ENCODE measurements around the gene IRF2. TPM values are rescaled to one million over a fixed set of nuclear protein-coding genes. Genes with fewer than 3 reads are reported as not detected.

IRF2 gene
- total RNA-seq, 1 experiment from 2014 or later, result 40.1 TPM

DNA sequence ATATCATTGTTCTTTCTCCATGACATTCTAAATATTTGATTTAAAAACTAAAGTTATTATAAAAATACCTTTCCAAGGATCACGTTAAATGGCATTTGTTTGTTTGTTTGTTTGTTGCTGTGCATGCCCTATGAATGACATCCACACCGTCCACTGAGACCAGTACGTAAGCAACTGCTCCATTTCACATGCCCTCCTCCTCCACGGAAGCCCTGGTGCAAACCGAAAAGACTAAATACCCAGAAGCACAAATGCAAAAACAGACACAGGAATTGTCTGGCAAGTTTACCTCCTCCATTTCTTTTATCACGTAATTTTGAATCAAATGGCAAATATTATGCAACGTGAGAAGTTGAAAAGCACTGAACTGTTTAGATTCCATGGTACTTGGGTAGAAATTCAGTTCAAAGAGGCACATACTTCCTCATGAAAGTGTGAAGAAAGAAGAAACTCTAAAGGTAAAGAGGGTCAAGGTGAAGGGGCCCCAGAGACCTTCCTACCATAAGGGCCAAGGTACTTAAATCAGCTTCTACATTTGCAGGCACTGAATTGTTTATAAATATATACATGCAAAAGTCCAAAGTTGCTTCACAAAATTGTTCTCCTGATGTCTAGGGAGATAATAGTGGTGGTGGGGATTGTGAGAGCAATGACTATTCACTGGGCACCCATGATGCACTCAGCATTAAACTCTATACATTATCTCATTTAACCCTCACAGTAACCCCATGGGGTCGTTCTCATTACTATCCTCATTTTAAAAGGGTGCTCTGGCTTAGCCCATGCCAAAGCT lies 23.4 kb downstream of the IRF2 start:
- no peak for DNase-seq (ENCODE audit: low read depth)

GRCh38 chr4:184450045-184450444 lies 24.3 kb downstream of the IRF2 start:
- DNase-seq (ENCODE audit: low read depth), result peak; percentile 61

DNA sequence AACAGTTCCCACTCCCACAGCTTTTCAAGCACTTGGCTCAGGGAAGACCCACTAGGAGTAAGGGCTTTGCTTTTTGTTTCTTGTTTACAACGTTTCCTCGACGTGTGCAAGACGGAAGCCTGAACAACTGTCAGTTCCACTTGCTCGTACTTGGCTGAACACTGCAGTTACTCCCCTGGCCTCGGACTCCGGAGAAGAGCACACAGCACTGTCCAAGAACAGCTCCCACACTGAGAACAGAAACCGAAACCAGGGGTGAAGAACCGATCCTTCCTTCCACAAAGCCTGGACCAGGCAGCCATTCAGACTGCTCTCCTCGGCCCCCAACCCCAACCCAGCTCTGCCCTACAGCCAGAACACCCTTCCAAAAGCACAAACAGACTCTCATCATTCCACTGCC lies 25.5 kb downstream of the IRF2 start:
- DNase-seq (ENCODE audit: low read depth), result peak; percentile 84

- DNase-seq (ENCODE audit: low read depth), result no peak
Measured at GRCh38 chr4:184448141-184448540, 26.2 kb downstream of the IRF2 start.

- no peak for DNase-seq (ENCODE audit: low read depth)
Measured at GRCh38 chr4:184447664-184448063, 26.7 kb downstream of the IRF2 start.

GRCh38 chr4:184446132-184446658 lies 28.2 kb downstream of the IRF2 start:
- DNase-seq (ENCODE audit: low read depth), result no peak

DNA sequence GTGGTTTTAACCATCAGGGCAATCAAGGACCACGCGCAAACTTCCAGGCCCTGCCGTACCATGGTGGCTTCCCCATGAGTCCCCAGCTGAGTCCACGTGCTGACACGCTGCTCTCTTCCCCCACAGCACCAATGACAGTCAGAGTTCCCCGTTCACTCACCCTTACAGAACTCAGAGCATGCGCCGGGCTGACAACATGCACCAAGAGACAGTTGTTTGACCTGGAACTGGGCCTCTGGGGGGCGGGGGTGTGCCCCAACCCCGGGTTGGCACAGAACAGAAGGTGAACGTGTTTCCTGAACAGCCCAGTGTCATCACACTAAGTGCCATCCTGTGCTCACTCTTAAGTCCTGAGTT lies 29.4 kb downstream of the IRF2 start:
- DNase-seq (ENCODE audit: low read depth), result no peak

GRCh38 chr4:184444215-184444952 lies 30.0 kb downstream of the IRF2 start:
- DNase-seq (ENCODE audit: low read depth), result peak; percentile 58

DNA sequence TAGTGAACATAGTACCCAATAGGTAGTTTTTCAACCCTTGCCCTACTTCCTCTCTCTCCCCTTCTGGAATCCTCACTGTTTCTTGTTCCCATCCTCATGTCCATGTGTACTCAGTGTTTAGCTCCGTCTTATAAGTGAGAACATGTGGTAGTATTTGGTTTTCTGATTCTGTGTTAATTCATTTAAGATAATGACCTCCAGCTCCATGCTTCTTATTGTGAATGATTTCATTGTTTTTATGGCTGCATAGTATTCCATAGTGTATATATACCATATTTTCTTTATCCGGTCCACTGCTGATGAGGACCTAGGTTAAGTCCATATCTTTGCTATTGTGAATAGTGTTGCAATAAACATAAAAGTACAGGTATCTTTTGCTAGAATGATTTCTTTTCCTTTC lies 31.0 kb downstream of the IRF2 start:
- no peak for DNase-seq (ENCODE audit: low read depth)

DNA sequence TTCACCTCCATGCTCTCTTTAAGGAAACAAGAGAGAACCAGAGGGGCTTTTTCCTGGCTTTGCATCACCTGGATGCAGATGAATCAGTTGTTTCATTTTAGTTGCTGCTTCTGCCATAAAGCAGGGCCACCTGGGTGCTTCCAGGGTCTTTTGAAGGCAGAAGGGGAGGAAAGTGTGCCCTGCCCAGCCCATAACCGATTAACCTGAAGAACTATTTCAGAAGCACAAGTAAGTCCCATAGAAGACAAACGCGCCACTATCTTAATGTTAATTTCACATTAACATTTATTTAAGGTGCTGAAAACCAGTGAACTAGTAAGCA lies 32.1 kb downstream of the IRF2 start:
- no peak for DNase-seq (ENCODE audit: low read depth)

DNA sequence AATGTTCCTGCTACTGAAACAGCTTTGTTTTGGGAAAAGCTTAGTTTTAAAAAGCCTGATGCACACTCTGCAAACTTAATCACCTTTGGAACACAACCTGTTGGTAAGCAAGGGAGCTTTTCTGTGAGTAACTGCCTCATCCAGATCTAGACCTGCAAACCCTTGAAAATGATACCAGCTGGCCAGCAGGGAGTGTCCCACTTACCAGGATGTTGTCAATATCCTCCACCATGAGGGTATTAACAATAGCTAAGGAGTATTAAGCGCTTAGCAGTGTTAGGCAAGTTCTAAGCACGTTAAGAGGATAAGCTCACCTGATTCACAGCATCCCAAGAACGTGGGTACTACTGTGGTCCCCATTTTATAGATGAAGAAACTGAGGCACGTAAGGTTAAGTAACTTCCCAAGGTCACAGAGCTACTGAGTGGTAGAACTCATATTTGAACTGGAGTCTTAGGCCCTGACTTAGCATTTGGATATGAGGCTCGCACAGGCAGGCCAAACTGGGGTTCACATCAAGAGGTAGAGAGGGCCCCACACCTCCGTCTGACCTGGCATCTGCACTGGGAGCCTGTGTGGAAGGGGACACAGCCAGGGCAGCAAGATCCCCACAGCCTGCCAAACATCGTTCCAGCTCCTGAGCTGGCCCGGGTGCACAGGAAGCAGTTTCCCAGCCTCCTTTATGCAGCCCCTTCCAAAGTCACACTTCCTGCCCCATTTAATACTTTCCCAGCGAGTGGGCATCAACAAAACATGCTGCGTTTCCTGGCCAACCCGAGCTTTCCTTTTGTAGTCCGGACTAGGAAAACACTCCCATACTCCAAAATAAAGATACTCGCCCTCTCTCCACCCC lies 32.7 kb downstream of the IRF2 start:
- DNase-seq (ENCODE audit: low read depth), result no peak

DNA sequence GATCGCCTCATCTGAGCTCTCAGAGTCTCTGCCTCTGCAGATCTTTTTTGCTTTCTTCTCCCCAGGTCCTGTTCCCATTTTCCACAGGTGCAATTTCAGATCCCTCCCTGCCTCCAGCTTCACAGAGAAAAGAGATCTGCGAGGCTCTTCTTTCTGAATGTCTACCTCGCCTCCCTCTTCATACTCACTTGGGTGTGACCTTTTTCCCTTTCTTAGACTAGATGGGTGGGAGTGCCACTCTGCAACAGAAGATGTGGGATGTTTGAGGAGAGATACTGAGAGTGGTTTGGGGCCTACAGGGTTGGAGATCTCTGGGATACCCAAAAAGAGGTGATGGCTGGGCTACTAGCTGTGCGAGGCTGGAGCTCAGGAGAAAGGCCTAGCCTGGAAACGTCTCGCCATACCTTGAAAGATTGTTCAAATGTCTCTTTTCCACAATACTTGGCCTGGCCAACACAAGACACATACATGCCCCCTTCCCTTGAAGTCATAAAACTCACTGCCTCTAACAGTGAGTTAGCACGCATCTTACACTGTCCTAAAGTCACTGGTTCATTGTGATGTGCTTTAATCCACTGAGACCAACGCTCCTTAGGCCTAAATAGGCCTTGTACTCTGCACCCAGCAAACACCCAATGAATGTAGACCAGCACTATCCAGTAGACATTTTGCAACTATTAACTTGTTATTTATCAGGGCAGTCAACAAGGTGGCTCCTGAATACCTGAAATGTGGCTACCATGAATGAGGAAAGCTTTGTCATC lies 33.6 kb downstream of the IRF2 start:
- no peak for DNase-seq (ENCODE audit: low read depth)

DNA sequence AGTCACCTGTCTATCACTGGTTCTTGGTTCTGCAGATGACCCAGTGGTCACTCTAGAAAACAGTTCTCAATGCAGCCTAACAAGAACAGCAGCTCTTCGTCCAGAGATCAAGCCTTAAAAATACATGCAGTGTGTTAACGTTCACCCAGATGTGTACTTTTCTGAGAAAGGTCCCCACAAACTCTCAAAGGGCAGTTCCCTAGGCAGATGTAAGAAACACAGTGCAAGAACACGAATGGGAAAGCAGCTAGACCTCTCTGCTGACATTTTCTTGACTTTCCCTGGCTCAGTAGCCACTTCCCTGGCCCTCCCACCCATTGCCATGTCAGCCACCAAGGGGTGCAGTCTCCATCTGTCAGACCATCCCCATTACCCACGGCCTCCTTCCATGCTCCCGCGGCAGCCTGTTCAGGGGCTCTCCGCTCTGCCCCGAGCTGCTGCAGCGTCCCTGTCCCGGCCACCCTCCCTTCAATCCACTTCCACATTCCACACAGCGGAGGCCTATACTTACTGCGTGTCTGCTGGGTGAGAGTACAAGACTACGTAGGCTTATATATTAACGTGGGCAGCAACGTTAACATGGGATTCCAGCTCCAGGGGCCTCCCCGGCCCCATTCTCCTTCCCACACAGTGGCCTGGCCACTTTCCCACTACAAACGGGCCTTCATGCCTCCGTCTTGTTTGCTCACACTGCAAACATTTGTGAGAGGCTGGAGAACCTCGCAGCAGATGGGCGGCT lies 34.3 kb downstream of the IRF2 start:
- DNase-seq (ENCODE audit: low read depth), result no peak

DNA sequence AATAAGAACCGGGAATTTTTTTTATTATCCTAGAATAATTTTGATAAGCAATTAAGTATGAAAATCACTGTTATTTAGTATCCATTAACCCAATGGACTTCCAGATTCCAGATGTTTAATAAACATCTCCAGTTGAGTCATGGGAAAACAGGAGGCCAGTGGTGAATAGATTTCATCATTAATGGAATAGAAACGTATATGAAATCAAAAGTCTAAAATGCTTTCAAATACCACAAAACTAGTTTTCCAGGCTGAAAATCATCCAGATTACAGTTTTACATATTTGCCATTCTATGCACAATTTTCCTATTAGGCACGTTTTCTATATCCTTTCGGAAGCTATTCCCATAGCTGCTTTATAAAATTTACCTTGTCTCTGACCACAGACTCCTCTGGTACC lies 35.0 kb downstream of the IRF2 start:
- DNase-seq (ENCODE audit: low read depth), result no peak

- no peak for DNase-seq (ENCODE audit: low read depth)
Measured at GRCh38 chr4:184438375-184438774, 36.0 kb downstream of the IRF2 start.

DNA sequence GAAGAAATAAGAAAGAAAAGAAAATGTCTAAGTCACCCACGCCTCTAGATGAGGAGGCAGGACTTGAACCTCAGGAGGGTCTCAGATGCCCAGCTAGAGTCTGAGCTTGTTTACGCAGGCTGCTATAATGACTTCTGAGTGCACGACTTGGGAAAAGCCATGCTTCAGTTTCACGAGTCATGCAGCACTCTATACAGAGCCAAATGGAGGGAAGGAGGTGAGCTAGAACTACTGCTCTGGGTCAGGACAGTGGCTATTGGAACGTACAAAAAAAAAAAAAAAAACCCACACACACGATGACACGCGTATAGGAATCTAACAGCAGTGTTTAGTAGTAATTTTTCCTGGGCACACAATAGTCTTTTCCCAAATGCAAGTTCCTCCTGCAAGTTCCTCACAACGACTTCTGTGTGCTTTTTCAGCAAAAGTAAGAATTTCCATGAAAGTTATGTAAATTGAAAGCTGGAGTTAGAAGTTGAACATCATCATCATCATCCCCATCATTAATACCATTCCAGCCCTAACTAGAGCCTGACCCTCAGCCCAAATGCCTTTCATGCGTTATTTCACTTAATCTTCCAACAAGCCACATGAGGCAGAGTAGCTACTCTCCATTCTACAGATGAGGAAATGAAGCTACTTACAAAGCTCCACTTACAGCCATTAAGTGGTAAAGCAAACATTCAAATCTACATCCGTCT lies 36.6 kb downstream of the IRF2 start:
- DNase-seq (ENCODE audit: low read depth), result no peak

DNA sequence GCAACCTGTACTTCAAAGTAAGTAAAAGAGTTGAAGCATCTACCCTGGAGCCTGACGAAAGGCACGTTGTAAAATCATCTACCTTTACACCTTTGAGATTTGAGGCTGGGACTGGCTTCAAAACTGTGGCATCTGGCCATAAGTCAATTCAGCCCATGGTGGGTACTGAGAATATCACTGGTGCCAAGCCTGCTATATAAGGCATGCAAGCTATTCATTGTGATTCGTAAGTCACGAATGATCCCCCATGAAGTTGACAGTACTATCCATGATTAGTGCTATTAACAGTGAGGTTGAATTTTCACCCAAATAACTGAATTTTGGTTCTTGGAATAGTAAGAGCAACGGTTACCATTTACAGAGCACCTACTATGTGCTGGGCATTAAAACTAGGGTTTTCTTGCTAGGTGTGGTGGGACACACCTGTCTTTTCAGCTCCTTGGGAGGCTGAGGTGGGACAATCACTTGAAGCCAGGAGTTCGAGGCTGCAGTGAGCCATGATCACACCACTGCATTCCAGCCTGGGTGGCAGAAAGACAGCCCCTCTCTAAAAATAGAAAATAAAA lies 39.8 kb downstream of the IRF2 start:
- DNase-seq (ENCODE audit: low read depth), result peak; percentile 59

- DNase-seq (ENCODE audit: low read depth), result no peak
Measured at GRCh38 chr4:184434021-184434420, 40.3 kb downstream of the IRF2 start.

DNA sequence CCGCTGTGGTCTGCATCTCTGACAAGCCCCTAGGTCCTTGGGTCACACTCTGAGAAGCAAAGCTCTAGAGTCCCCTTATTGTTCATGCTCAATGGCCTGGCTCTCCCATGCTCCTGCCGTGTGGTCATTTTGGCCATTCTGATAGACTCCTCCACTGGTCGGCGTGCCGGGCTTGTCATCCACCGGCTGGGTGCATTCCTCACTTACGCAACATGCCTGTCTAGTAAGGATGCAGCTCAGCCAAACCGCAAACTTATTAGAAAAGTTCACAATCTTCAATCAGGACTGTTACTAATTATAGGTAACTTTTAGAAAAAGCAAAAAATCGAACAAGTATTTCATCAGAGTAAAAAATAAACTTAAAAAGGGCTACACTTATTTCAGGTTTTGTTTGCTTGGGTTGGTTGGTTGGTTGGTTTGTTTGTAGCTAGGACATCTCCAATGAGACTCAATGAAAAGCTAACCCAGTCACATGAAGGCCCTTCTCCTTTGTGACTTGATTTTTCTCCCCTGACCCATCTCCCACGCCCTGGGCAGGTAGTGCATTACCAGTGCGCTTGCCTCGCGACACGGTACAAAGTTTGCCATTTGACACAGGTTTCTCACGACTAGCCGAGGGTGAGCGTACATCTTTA lies 41.0 kb downstream of the IRF2 start:
- no peak for DNase-seq (ENCODE audit: low read depth)

Data from M059J (cell line).